ENCODE results near the gene CRAMP1. TPM values are rescaled to one million over a fixed set of nuclear protein-coding genes. Genes with fewer than 3 reads are reported as not detected.
"Not testable (repeated sequence)": the region's sequence is repeated elsewhere in the genome, so short reads cannot be mapped to it uniquely, and the experiment has no call there.

The CRAMP1 gene
- total RNA-seq, 1 experiment from 2014 or later = 28.8 TPM

DNA sequence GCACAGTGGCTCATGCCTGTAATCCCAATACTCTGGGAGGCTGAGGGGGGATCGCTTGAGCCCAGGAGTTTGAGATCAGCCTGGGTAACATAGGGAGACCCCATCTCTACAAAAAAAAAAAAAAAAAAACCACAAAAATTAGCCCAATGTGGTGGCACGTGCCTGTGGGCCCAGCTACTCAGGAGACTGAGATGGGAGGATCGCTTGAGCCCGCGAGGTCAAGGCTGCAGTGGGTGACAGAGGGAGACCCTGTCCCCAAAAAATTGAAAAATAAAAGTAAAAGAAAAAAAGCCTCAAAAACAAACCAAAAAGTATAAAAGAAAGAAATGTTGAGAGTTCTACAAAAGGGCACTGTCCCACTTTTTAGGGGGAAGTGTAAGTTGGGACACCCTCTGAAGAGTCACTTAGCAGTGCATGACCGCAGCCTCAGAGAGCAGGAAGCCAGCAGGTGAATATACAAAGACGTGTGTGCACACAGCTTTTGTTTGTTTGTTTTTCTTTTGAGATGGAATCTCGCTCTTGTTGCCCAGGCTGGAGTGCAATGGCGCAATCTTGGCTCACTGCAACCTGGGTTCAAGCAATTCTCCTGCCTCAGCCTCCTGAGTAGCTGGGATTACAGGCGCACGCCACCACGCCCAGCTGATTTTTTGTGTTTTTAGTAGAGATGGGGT lies 107.5 kb downstream of the CRAMP1 start:
- CTCF ChIA-PET = interaction anchor here (1.3 kb wide), 1 partner anchor 14 kb away, joined by 5 read pairs; no protein-coding TSS in a partner anchor
- in situ Hi-C loops (cut with HindIII; ENCODE audit: low pct_unique_long_range_greater_than_20kb, low sequenced_read_pairs); H3K9me3 ChIP-seq (ENCODE audit: control insufficient read depth, insufficient read depth, low read depth, low read length); POLR2A ChIA-PET; intact Hi-C loops (cut with micrococcal nuclease; ENCODE audit: unreplicated experiment); H3K36me3 ChIP-seq (ENCODE audit: control insufficient read depth, insufficient read depth, low read length); BruUV-seq (replicated peaks); H3K4me3 ChIP-seq (ENCODE audit: low read depth in 2 of 2, low read length in 2 of 2); DNase-seq (ENCODE audit: low read depth, low spot score); H3K27me3 ChIP-seq (ENCODE audit: control insufficient read depth, insufficient read depth, low read length): not testable (repeated sequence)
- peaks cover 62% of the 10 kb centered on the region for H3K4me1 ChIP-seq (ENCODE audit: control insufficient read depth, insufficient read depth, low read length)
- peak overlapping the region; percentile 91 for H3K27ac ChIP-seq (ENCODE audit: low read length)
- ATAC-seq = peak; percentile 75
- TF ChIP-seq POLR2AphosphoS5 (IDR thresholded peaks at IDR 0.05; ENCODE audit: low read depth, low read length) (peak; percentile 65), TCF7L2 (IDR thresholded peaks at IDR 0.05; ENCODE audit: low read depth, low read length) (peak; percentile 72; the same call in 1 of the 2 replicates)

DNA sequence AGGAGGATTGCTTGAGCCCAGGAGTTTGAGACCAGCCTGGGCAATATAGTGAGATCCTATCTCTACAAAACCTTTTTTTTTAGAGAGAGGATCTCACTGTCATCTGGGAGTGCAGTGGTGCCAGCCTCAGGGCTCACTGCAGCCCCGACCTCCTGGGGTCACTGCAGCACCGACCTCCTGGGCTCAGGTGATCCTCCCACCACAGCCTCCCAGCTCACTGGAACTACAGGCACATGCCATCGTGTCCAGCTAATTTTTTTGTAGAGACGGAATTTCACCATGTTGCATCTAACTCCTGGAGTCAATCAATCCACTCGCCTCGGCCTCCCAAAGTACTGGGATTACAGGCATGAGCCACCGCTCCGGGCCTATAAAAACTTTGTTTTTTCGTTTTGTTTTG lies 109.2 kb downstream of the CRAMP1 start:
- Histone ChIP-seq H3K9me3 (ENCODE audit: control insufficient read depth, insufficient read depth, low read depth, low read length) (no peaks in the 10 kb centered on the region), H3K36me3 (ENCODE audit: control insufficient read depth, insufficient read depth, low read length) (no peaks in the 10 kb centered on the region), H3K4me1 (ENCODE audit: control insufficient read depth, insufficient read depth, low read length) (peaks cover 58% of the 10 kb centered on the region), H3K4me3 (ENCODE audit: low read depth in 2 of 2, low read length in 2 of 2) (no peak overlapping the region), H3K27me3 (ENCODE audit: control insufficient read depth, insufficient read depth, low read length) (no peaks in the 10 kb centered on the region), H3K27ac (ENCODE audit: low read length) (peak overlapping the region; percentile 91)
- in situ Hi-C loops (cut with HindIII; ENCODE audit: low pct_unique_long_range_greater_than_20kb, low sequenced_read_pairs) = no loop called here
- TF ChIP-seq TCF7L2 (IDR thresholded peaks at IDR 0.05; ENCODE audit: low read depth, low read length) (no peak), SIN3A (IDR thresholded peaks at IDR 0.05; ENCODE audit: borderline replicate concordance, insufficient read depth, low read depth, low read length) (no peak), POLR2AphosphoS5 (IDR thresholded peaks at IDR 0.05; ENCODE audit: low read depth, low read length) (no peak)
- TF ChIP-seq, protein P1, sequence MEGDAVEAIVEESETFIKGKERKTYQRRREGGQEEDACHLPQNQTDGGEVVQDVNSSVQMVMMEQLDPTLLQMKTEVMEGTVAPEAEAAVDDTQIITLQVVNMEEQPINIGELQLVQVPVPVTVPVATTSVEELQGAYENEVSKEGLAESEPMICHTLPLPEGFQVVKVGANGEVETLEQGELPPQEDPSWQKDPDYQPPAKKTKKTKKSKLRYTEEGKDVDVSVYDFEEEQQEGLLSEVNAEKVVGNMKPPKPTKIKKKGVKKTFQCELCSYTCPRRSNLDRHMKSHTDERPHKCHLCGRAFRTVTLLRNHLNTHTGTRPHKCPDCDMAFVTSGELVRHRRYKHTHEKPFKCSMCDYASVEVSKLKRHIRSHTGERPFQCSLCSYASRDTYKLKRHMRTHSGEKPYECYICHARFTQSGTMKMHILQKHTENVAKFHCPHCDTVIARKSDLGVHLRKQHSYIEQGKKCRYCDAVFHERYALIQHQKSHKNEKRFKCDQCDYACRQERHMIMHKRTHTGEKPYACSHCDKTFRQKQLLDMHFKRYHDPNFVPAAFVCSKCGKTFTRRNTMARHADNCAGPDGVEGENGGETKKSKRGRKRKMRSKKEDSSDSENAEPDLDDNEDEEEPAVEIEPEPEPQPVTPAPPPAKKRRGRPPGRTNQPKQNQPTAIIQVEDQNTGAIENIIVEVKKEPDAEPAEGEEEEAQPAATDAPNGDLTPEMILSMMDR (IDR thresholded peaks at IDR 0.05) = no peak
- TF ChIP-seq, protein P2, sequence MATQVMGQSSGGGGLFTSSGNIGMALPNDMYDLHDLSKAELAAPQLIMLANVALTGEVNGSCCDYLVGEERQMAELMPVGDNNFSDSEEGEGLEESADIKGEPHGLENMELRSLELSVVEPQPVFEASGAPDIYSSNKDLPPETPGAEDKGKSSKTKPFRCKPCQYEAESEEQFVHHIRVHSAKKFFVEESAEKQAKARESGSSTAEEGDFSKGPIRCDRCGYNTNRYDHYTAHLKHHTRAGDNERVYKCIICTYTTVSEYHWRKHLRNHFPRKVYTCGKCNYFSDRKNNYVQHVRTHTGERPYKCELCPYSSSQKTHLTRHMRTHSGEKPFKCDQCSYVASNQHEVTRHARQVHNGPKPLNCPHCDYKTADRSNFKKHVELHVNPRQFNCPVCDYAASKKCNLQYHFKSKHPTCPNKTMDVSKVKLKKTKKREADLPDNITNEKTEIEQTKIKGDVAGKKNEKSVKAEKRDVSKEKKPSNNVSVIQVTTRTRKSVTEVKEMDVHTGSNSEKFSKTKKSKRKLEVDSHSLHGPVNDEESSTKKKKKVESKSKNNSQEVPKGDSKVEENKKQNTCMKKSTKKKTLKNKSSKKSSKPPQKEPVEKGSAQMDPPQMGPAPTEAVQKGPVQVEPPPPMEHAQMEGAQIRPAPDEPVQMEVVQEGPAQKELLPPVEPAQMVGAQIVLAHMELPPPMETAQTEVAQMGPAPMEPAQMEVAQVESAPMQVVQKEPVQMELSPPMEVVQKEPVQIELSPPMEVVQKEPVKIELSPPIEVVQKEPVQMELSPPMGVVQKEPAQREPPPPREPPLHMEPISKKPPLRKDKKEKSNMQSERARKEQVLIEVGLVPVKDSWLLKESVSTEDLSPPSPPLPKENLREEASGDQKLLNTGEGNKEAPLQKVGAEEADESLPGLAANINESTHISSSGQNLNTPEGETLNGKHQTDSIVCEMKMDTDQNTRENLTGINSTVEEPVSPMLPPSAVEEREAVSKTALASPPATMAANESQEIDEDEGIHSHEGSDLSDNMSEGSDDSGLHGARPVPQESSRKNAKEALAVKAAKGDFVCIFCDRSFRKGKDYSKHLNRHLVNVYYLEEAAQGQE (IDR thresholded peaks at IDR 0.05; ENCODE audit: insufficient read depth in 1 of 2, low read depth in 2 of 2, low read length in 1 of 2) = no peak
- intact Hi-C loops (cut with micrococcal nuclease; ENCODE audit: unreplicated experiment) = no loop called here
- ATAC-seq (peak; percentile 1), DNase-seq (ENCODE audit: low read depth, low spot score) (no peak)
- ChIA-PET CTCF (no interaction called here), POLR2A (interaction anchor here (0.6 kb wide), 1 partner anchor 419 kb away, joined by 9 read pairs; no protein-coding TSS in a partner anchor)
- BruUV-seq (replicated peaks) = no TSS peak
